Measurements from ENCODE around the gene ACTR1B.
"Not testable (repeated sequence)": the region's sequence is repeated elsewhere in the genome, so short reads cannot be mapped to it uniquely, and the experiment has no call there.

ACTR1B gene

GRCh38 chr2:97687235-97687634 is 23.4 kb upstream of the ACTR1B start:
- H2BK5ac ChIP-seq (ENCODE audit: low read length); H3K27me3 ChIP-seq (ENCODE audit: insufficient read depth, low read length, poor library complexity); H3K9ac ChIP-seq (ENCODE audit: low read length); H3K18ac ChIP-seq (ENCODE audit: low read length); H4K5ac ChIP-seq (ENCODE audit: low read length); H2BK120ac ChIP-seq (ENCODE audit: low read depth, low read length); H3K4me1 ChIP-seq (ENCODE audit: control insufficient read depth, low read depth, low read length); H3K56ac ChIP-seq (ENCODE audit: low read length); H3K79me1 ChIP-seq (ENCODE audit: low read length); DNase-seq; H3K4me2 ChIP-seq (ENCODE audit: low read length); H3K79me2 ChIP-seq (ENCODE audit: control insufficient read depth, insufficient read depth, low read length); H2BK15ac ChIP-seq (replicated peaks; ENCODE audit: low read depth); H4K8ac ChIP-seq (ENCODE audit: low read depth, low read length); H3K4ac ChIP-seq (ENCODE audit: low read depth, low read length); H3K23ac ChIP-seq (ENCODE audit: low read length); H3K4me3 ChIP-seq (ENCODE audit: low read length); H2AK5ac ChIP-seq (ENCODE audit: low read length); H3K36me3 ChIP-seq (ENCODE audit: control insufficient read depth, insufficient read depth, low read length); H3K27ac ChIP-seq (ENCODE audit: low read depth, low read length): not testable (repeated sequence)
- no CpG with 5 or more reads among the region's 3 CpGs for WGBS (ENCODE audit: extremely low coverage, insufficient coverage, low lambda C conversion rate)

- Histone ChIP-seq H3K9ac (ENCODE audit: low read length) (no peak overlapping the region), H2BK5ac (ENCODE audit: low read length) (no peak overlapping the region)
- no CpG with 5 or more reads among the region's 1 CpG for WGBS (ENCODE audit: extremely low coverage, insufficient coverage, low lambda C conversion rate)
These were observed 14.5 kb upstream of the ACTR1B start for GRCh38 chr2:97678298-97678697.

GRCh38 chr2:97677480-97677879 is 13.6 kb upstream of the ACTR1B start:
- WGBS (ENCODE audit: extremely low coverage, insufficient coverage, low lambda C conversion rate), result no CpG with 5 or more reads among the region's 2 CpGs

More at GRCh38 chr2:97678298-97678697, 14.5 kb upstream of the ACTR1B start:
- Histone ChIP-seq H3K36me3 (ENCODE audit: control insufficient read depth, insufficient read depth, low read length) (no peaks in the 10 kb centered on the region), H3K4ac (ENCODE audit: low read depth, low read length) (no peak overlapping the region), H3K27ac (ENCODE audit: low read depth, low read length) (no peak overlapping the region), H3K4me2 (ENCODE audit: low read length) (no peak overlapping the region), H4K8ac (ENCODE audit: low read depth, low read length) (no peak overlapping the region), H2AK5ac (ENCODE audit: low read length) (no peak overlapping the region), H3K27me3 (ENCODE audit: insufficient read depth, low read length, poor library complexity) (no peaks in the 10 kb centered on the region), H3K23ac (ENCODE audit: low read length) (no peak overlapping the region), H3K4me1 (ENCODE audit: control insufficient read depth, low read depth, low read length) (peaks cover 3% of the 10 kb centered on the region), H3K4me3 (ENCODE audit: low read length) (no peak overlapping the region), H2BK120ac (ENCODE audit: low read depth, low read length) (no peak overlapping the region), H4K5ac (ENCODE audit: low read length) (no peak overlapping the region), H3K79me2 (ENCODE audit: control insufficient read depth, insufficient read depth, low read length) (no peaks in the 10 kb centered on the region), H3K18ac (ENCODE audit: low read length) (no peak overlapping the region), H3K56ac (ENCODE audit: low read length) (no peak overlapping the region), H2BK15ac (replicated peaks; ENCODE audit: low read depth) (no peak overlapping the region), H3K79me1 (ENCODE audit: low read length) (no peaks in the 10 kb centered on the region)
- no peak for DNase-seq

GRCh38 chr2:97676620-97677019 is 12.8 kb upstream of the ACTR1B start:
- H2BK15ac ChIP-seq (replicated peaks; ENCODE audit: low read depth), result no peak overlapping the region
- no peak overlapping the region for H3K23ac ChIP-seq (ENCODE audit: low read length)
- H3K4ac ChIP-seq (ENCODE audit: low read depth, low read length), result no peak overlapping the region
- H3K27ac ChIP-seq (ENCODE audit: low read depth, low read length), result no peak overlapping the region
- H3K4me3 ChIP-seq (ENCODE audit: low read length), result no peak overlapping the region
- no peaks in the 10 kb centered on the region for H3K79me1 ChIP-seq (ENCODE audit: low read length)
- H3K18ac ChIP-seq (ENCODE audit: low read length), result no peak overlapping the region
- H2BK120ac ChIP-seq (ENCODE audit: low read depth, low read length), result no peak overlapping the region
- H3K4me1 ChIP-seq (ENCODE audit: control insufficient read depth, low read depth, low read length), result peaks cover 3% of the 10 kb centered on the region
- H3K79me2 ChIP-seq (ENCODE audit: control insufficient read depth, insufficient read depth, low read length), result no peaks in the 10 kb centered on the region
- H3K36me3 ChIP-seq (ENCODE audit: control insufficient read depth, insufficient read depth, low read length), result no peaks in the 10 kb centered on the region
- H4K8ac ChIP-seq (ENCODE audit: low read depth, low read length), result no peak overlapping the region
- no peaks in the 10 kb centered on the region for H3K27me3 ChIP-seq (ENCODE audit: insufficient read depth, low read length, poor library complexity)
- no peak for DNase-seq
- no peak overlapping the region for H2AK5ac ChIP-seq (ENCODE audit: low read length)
- no peak overlapping the region for H3K4me2 ChIP-seq (ENCODE audit: low read length)
- H2BK5ac ChIP-seq (ENCODE audit: low read length), result no peak overlapping the region
- H4K5ac ChIP-seq (ENCODE audit: low read length), result no peak overlapping the region
- no peak overlapping the region for H3K9ac ChIP-seq (ENCODE audit: low read length)
- WGBS (ENCODE audit: extremely low coverage, insufficient coverage, low lambda C conversion rate), result no CpG with 5 or more reads among the region's 1 CpG
- no peak overlapping the region for H3K56ac ChIP-seq (ENCODE audit: low read length)

More at GRCh38 chr2:97677480-97677879, 13.6 kb upstream of the ACTR1B start:
- Histone ChIP-seq H2AK5ac (ENCODE audit: low read length) (no peak overlapping the region), H3K56ac (ENCODE audit: low read length) (no peak overlapping the region), H3K23ac (ENCODE audit: low read length) (no peak overlapping the region), H3K27me3 (ENCODE audit: insufficient read depth, low read length, poor library complexity) (no peaks in the 10 kb centered on the region), H3K9ac (ENCODE audit: low read length) (no peak overlapping the region), H4K8ac (ENCODE audit: low read depth, low read length) (no peak overlapping the region), H3K4me3 (ENCODE audit: low read length) (no peak overlapping the region), H2BK5ac (ENCODE audit: low read length) (no peak overlapping the region), H3K18ac (ENCODE audit: low read length) (no peak overlapping the region), H2BK15ac (replicated peaks; ENCODE audit: low read depth) (no peak overlapping the region), H4K5ac (ENCODE audit: low read length) (no peak overlapping the region), H3K36me3 (ENCODE audit: control insufficient read depth, insufficient read depth, low read length) (no peaks in the 10 kb centered on the region), H2BK120ac (ENCODE audit: low read depth, low read length) (no peak overlapping the region), H3K79me1 (ENCODE audit: low read length) (no peaks in the 10 kb centered on the region), H3K79me2 (ENCODE audit: control insufficient read depth, insufficient read depth, low read length) (no peaks in the 10 kb centered on the region), H3K27ac (ENCODE audit: low read depth, low read length) (no peak overlapping the region), H3K4ac (ENCODE audit: low read depth, low read length) (no peak overlapping the region), H3K4me1 (ENCODE audit: control insufficient read depth, low read depth, low read length) (peaks cover 3% of the 10 kb centered on the region), H3K4me2 (ENCODE audit: low read length) (no peak overlapping the region)
- DNase-seq, result no peak

- H3K4me2 ChIP-seq (ENCODE audit: low read length), result no peak overlapping the region
- no peak overlapping the region for H3K4ac ChIP-seq (ENCODE audit: low read depth, low read length)
- no peak overlapping the region for H4K8ac ChIP-seq (ENCODE audit: low read depth, low read length)
- H3K9ac ChIP-seq (ENCODE audit: low read length), result no peak overlapping the region
- no peaks in the 10 kb centered on the region for H3K36me3 ChIP-seq (ENCODE audit: control insufficient read depth, insufficient read depth, low read length)
- no CpG with 5 or more reads among the region's 5 CpGs for WGBS (ENCODE audit: extremely low coverage, insufficient coverage, low lambda C conversion rate)
- H3K79me1 ChIP-seq (ENCODE audit: low read length), result no peaks in the 10 kb centered on the region
- no peaks in the 10 kb centered on the region for H3K27me3 ChIP-seq (ENCODE audit: insufficient read depth, low read length, poor library complexity)
- H3K23ac ChIP-seq (ENCODE audit: low read length), result no peak overlapping the region
- no peak overlapping the region for H3K56ac ChIP-seq (ENCODE audit: low read length)
- peak overlapping the region; percentile 57 for H3K27ac ChIP-seq (ENCODE audit: low read depth, low read length)
- no peak overlapping the region for H4K5ac ChIP-seq (ENCODE audit: low read length)
- no peak overlapping the region for H2AK5ac ChIP-seq (ENCODE audit: low read length)
- H3K79me2 ChIP-seq (ENCODE audit: control insufficient read depth, insufficient read depth, low read length), result no peaks in the 10 kb centered on the region
- H2BK5ac ChIP-seq (ENCODE audit: low read length), result no peak overlapping the region
- peaks cover 3% of the 10 kb centered on the region for H3K4me1 ChIP-seq (ENCODE audit: control insufficient read depth, low read depth, low read length)
- peak; percentile 82 for DNase-seq
- H3K18ac ChIP-seq (ENCODE audit: low read length), result no peak overlapping the region
- no peak overlapping the region for H2BK120ac ChIP-seq (ENCODE audit: low read depth, low read length)
- H2BK15ac ChIP-seq (replicated peaks; ENCODE audit: low read depth), result no peak overlapping the region
- H3K4me3 ChIP-seq (ENCODE audit: low read length), result no peak overlapping the region
These were observed 11.7 kb upstream of the ACTR1B start for GRCh38 chr2:97675430-97676113.

- Histone ChIP-seq H3K27me3 (ENCODE audit: insufficient read depth, low read length, poor library complexity) (no peaks in the 10 kb centered on the region), H3K4me3 (ENCODE audit: low read length) (no peak overlapping the region), H3K23ac (ENCODE audit: low read length) (no peak overlapping the region), H2AK5ac (ENCODE audit: low read length) (no peak overlapping the region), H4K8ac (ENCODE audit: low read depth, low read length) (no peak overlapping the region), H3K79me2 (ENCODE audit: control insufficient read depth, insufficient read depth, low read length) (no peaks in the 10 kb centered on the region), H3K4ac (ENCODE audit: low read depth, low read length) (no peak overlapping the region), H4K5ac (ENCODE audit: low read length) (no peak overlapping the region), H3K36me3 (ENCODE audit: control insufficient read depth, insufficient read depth, low read length) (no peaks in the 10 kb centered on the region), H3K4me2 (ENCODE audit: low read length) (no peak overlapping the region), H2BK120ac (ENCODE audit: low read depth, low read length) (no peak overlapping the region), H2BK5ac (ENCODE audit: low read length) (no peak overlapping the region), H3K27ac (ENCODE audit: low read depth, low read length) (no peak overlapping the region), H2BK15ac (replicated peaks; ENCODE audit: low read depth) (no peak overlapping the region), H3K79me1 (ENCODE audit: low read length) (no peaks in the 10 kb centered on the region), H3K56ac (ENCODE audit: low read length) (no peak overlapping the region), H3K4me1 (ENCODE audit: control insufficient read depth, low read depth, low read length) (peaks cover 3% of the 10 kb centered on the region), H3K18ac (ENCODE audit: low read length) (no peak overlapping the region), H3K9ac (ENCODE audit: low read length) (no peak overlapping the region)
- WGBS (ENCODE audit: extremely low coverage, insufficient coverage, low lambda C conversion rate), result no CpG with 5 or more reads among the region's 8 CpGs
- DNase-seq, result no peak
These were observed 10.1 kb upstream of the ACTR1B start for GRCh38 chr2:97673915-97674283.
